Stimulated activated CD8-positive, alpha-beta memory T cell treated with anti-CD3 and anti-CD28 coated beads, Interleukin-12 subunit alpha, Interleukin-12 subunit beta, amount 100 ng/mL, for 1 hour (primary cell): ENCODE results near the gene FER.
"Not testable (repeated sequence)": the region's sequence is repeated elsewhere in the genome, so short reads cannot be mapped to it uniquely, and the experiment has no call there.

Experiments used
- DNase-seq: peaks from one replicate; pipeline ENCODE4 v3.0.0-alpha.2; 2020; ENCODE audit warnings: low read depth

FER gene

DNA sequence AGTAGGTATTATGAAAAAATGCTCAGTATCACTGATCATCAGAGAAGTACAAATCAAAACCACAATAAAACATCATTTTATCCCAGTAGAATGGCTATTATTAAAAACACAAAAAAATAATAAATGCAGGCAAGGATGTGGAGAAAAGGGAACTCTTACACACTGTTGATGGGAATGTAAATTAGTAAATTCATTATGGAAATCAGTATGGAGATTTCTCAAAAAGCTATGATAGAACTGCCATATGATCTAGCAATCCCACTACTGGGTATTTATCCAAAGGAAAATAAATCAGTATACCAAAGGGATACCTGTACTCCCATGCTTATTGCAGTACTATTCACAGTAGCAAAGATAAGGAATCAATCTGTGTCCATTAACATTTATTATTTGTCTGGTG, 209.6 kb downstream of the FER start:
- no peak for DNase-seq

GRCh38 chr5:108966910-108967309, 219.2 kb downstream of the FER start:
- no peak for DNase-seq

GRCh38 chr5:108974594-108974993, 226.9 kb downstream of the FER start:
- no peak for DNase-seq

- no peak for DNase-seq
Measured at GRCh38 chr5:108975697-108976096, 228.0 kb downstream of the FER start.

DNA sequence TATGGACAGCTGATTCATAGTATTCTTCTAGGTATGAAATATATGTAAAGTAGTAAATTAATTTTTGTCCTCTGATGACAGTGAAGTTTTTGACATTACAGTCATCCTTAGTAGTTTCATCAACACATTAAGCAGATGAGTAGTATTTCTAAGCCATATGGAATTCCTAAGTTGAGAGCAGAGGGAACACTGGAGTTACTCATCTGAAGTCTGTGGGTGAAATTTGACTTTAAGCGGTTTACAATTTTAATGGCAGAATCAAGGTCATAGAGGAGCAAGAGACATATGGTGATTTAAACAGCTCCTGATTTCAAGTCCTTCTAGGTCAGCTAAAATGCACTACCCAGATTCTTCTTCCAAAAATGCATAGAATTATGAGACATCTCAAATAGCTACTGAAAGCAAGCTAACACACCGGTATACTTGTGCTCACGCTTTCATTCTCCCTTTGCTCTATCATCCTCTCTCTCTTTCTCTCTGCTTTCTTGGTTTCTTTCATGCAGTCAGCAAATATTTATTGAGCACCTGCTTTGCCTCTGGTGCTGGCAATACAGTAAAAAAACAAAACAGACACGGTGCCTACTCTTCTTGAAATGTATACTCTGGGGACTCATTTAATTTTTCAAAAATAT, 235.9 kb downstream of the FER start:
- DNase-seq = no peak

DNA sequence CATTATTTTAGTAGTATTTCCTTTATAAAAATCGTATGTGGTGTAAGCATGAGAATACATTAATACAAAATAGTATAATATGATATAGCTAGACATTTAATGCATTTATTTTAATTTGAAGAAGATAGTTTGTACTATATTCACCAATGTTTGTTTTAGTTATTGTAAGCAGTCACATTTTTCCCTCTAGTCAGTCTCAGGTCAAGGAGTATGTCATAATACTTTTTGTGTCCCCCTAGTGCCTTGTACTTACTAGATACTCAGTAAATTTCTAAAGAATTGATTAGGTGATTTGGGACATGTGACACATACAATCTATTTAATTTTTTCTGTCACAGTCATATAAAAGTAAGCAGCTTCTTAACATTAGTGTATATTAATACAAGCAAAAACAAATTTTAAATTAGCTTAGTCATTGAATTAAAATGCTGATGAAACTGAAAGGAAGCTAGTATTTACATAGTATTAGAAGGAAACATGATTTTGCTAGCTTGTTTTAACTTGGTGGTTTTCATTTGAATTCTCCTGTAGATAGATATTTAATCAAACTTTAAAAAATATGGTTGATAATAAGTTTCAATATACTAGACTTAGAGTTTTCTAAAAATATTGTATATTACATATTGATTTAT, 242.2 kb downstream of the FER start:
- DNase-seq = no peak

GRCh38 chr5:108992396-108993085, 244.8 kb downstream of the FER start:
- DNase-seq = not testable (repeated sequence)

DNA sequence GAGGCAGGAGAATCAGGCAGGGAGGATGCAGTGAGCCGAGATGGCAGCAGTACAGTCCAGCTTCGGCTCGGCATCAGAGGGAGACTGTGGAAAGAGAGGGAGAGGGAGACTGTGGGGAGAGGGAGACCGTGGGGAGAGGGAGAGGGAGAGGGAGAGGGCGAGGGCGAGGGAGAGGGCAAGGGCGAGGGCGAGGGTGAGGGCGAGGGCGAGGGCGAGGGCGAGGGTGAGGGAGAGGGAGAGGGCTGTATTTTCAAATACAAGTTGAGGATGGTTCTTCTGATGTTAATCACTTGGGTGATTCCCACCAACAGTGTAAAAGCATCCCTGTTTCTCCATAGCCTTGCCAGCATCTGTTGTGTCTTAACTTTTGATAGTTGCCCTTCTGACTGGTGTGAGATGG, 245.7 kb downstream of the FER start:
- not testable (repeated sequence) for DNase-seq

GRCh38 chr5:108997720-108998119, 250.0 kb downstream of the FER start:
- DNase-seq = no peak

GRCh38 chr5:108998216-108998615, 250.5 kb downstream of the FER start:
- DNase-seq = no peak

DNA sequence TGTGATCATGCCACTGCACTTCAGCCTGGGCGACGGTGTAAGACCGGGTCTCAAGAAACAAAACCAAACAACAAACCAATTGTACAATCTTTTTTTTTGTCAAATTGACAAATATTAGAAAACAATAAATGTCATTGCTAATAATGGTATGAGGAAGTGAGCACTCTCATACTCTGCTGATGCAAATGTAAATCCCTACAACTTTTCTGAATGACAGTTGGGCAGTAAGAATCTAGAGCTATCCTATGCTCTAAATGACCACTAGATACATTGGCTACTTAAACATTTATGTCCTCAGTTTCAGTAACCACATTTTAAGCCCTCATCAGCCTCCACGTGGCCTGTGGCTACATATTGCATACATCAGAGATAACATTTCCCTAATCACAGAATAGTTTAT, 256.2 kb downstream of the FER start:
- DNase-seq = no peak

DNA sequence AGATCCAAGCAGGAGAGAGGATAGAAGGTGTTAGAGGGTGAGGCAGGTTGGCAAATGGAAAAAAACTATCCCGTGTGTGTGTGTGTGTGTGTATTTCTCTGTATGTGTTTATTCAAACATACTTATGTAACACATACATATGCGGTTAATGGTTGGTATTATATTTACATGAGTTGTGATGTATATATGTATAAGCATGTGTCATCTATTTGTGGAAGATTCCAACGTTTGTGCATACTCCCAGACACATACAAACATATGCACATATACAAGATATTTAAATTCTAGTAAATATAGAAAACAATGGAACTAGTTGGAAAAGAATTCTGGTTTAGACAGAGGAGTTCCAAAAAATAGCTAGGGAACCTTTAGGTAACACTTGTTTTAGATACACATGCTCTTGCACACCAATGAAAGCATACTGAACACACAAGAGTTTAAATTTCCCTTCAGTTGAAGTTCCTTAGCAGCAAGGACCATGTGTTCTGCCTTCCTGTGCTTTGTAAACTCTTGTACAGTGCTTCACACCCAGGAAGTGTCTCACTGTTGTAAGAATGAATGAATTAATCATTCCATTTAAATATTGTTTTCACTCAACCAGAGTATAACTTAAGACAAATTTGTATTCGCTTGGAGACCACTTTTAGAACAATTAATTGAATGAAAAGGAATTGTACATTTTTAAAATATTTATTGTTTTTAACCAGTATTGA, 257.8 kb downstream of the FER start:
- no peak for DNase-seq

DNA sequence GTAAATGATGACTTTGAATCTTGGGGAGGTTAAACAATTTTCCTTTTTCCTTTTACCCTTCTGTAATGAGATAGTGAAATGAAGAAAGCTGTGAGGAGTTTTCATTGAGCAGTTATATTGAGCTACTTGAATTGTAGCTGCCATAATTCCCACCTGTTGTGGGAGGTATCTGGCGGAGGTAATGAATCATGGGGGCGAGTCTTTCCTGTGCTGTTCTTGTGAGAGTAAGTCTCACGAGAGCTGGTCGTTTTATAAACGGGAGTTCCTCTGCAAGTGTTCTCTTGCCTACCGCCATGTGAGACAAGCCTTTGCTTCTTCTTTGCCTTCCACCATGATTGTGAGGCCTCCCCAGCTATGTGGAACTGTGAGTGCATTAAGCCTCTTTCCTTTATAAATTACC, 258.4 kb downstream of the FER start:
- DNase-seq = no peak

DNA sequence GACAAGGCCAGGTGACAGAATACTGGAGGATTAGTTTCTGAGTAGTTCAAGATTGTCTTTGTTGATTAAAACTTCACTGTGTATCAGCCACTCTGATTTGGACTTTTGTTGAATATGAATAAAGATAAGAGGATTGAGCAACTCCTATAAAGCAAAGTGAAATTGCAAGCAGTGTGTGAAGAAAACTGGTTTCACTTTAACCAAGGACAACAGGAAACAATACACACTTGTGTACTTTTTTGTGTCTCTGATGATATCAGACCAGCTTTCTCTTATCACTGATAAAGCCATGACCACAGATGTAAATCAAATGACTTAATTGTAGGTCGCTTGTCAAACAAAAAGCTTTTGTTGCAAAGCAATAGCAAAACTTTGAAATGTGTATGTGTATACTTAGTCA, 268.6 kb downstream of the FER start:
- DNase-seq = no peak

DNA sequence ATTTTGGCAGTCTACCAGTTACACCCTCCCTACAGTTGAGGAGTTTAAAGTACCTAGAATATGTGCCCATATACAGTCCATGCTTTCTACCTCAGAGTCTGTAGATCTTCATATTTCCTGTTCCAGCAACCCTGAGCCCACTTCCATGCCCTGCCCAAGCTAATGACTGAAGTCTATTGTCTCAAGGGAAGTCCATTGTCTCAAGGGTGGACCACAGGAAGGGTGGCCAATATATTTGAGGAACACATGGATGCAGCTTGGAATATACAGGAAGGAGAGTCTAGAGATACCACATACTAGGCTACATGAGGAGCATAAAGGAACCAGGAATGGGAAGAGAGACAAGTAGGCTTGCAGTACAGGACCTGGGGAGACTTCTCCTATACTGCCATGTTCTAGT, 274.4 kb downstream of the FER start:
- no peak for DNase-seq

DNA sequence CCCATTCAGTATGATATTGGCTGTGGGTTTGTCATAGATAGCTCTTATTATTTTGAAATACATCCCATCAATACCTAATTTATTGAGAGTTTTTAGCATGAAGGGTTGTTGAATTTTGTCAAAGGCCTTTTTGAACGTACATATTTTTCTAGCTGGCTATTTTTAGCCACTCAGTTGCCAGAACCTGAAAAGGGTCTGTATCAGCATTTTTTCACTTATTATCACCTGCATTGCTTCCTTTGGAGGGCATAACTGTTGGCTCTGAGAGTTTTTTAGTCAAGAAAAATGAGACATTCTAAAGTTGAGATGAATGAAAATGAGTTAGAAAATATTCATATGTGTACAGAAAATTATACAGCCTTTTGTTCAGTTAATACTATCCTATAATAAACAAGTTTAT, 278.0 kb downstream of the FER start:
- not testable (repeated sequence) for DNase-seq

DNA sequence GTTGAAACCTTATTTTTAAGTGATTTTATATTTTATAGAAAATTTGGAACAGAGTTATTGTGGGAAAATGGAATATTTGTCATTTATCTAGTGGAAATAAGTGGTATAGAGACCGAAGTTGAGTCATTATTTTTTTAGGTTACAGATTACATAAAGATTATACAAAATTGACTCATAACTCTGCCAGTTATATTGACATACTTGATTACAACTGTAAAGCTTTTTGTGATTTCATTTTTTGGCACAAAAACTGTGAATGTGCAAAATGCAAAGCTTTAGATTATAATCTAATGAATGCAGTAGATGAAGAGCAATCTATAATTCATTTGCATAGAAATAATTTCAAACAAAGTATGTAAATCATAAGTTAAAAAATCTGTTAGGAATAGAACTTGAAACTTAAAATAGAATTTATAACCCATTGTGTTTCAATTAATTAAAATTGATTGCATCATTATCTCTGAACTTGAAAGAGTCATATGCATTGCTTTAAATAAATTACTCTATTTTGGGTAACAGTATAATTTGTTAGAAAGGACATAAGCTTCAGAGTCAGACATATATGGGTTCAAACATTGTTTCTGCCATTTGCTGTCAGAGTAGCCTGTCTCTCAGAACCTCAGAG, 280.4 kb downstream of the FER start:
- DNase-seq = no peak

GRCh38 chr5:109028608-109029299, 281.1 kb downstream of the FER start:
- DNase-seq = no peak

GRCh38 chr5:109029847-109030246, 282.1 kb downstream of the FER start:
- no peak for DNase-seq

DNA sequence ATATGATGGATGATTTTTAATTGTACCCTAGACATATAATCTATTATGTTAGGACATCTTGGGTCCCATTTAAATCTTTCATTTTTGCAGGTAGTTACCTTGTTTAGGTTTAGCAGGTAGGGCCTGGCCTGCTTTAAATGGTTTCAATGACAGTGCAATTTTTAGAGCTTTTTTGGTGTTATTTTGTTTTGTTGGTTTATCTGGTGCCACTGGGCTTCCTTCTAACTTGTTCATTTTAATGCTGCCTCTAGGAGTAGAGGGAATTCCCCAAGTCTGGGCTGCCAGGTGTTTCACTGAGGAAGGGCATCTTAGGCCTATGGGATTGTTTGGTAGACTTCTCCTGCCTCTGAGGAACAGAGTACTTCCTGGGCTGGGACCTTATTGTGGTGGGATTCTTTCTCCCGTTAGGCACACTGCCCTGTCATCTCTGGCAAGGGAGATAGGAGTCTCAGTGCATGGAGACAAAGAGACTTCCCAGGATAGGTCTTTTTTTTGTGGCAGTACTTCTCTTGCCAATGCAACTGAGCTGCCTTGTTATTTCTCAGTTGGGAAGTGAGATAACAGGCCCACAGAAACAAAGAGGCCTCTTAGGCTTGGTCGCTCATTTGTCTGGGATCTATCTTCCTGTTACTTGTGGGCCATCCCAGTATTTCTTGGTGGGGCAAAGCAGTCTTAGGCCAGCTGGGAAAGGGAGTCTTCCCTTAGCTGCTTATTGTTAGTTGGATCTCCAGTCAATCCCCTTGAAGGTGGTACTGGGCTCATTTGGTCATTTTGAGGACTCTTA, 282.9 kb downstream of the FER start:
- DNase-seq = no peak

DNA sequence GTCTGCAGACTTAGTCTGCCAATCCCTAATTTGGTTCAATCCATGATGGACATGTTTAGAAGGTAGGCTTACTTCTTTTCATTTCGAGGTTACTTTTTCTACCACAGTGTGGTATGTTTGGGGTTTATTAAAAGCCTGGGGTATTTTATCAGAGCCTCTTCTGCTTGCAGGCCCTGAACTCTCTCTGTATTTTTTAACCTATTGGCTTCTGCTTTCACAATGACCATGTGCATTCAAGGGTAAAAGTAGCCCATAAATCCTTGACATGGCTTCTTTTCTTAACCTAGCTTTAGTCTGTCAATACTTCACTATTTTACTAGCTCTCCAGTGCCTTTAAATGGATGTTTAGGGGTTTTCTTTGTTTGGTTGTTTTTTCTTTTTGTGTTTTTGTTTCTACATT, 286.6 kb downstream of the FER start:
- DNase-seq = no peak
